IgD-negative memory B cell (primary cell): Measurements from ENCODE around the gene KAZN. TPM values are rescaled to one million over a fixed set of nuclear protein-coding genes. Genes with fewer than 3 reads are reported as not detected.
"Not testable (repeated sequence)": the region's sequence is repeated elsewhere in the genome, so short reads cannot be mapped to it uniquely, and the experiment has no call there.

Experiments
- H3K27ac Mint-ChIP-seq, 3 donors: one replicate each; pipeline ENCODE4 v1.8.0; 2020 to 2022; ENCODE audit warnings: mild to moderate bottlenecking in 3 of 3, mixed read lengths in 3 of 3, moderate library complexity in 1 of 3
- H3K27me3 Mint-ChIP-seq: one replicate; pipeline ENCODE4 v1.8.0; 2021; ENCODE audit warnings: mixed read lengths
- H3K36me3 Mint-ChIP-seq: one replicate; pipeline ENCODE4 v1.8.0; 2020; ENCODE audit warnings: mild to moderate bottlenecking, mixed read lengths
- H3K4me1 Mint-ChIP-seq, 3 donors: one replicate each; pipeline ENCODE4 v1.8.0; 2020 to 2022; ENCODE audit warnings: mixed read lengths in 3 of 3, mild to moderate bottlenecking in 1 of 3
- H3K4me3 Mint-ChIP-seq, 4 donors: one replicate each; pipeline ENCODE4 v1.8.0; 2020 to 2022; ENCODE audit warnings: mild to moderate bottlenecking in 4 of 4, mixed read lengths in 4 of 4, moderate library complexity in 3 of 4
- H3K9me3 Mint-ChIP-seq, 3 donors: one replicate each; pipeline ENCODE4 v1.8.0; 2020 to 2021; ENCODE audit warnings: mixed read lengths in 3 of 3, mild to moderate bottlenecking in 1 of 3
- polyA plus RNA-seq: library from polyadenylated mRNA; unstranded; fragments of 300-500 nt; fragmentation: Illumina TruSeq; gene quantifications from one replicate; pipeline ENCODE4 v1.2.3, GENCODE V29; 2021

Gene KAZN
- polyA plus RNA-seq, 1 donor from 2014 or later, result not detected

DNA sequence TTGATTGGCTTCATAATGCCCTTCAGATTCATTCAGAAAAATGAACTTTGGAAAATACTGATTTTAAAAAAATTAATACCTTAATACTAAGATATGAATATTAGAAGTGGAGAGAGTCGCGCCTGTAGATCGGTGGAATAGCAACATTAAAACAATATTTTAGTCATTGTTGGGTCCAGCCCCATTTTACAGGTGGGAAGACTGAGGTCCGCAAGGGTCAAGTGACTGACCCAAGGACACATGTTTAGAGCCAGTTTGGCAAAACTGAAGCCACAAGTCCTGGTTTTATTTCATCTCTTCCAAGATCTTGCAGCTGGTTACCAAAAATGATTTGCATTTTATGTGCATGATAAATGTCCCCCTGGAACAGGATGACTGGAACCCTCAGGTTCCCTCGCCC, 441.4 kb downstream of the KAZN start:
- no peaks in the 10 kb centered on the region for H3K36me3 Mint-ChIP-seq
- no peaks in the 10 kb centered on the region for H3K9me3 Mint-ChIP-seq
- no peaks in the 10 kb centered on the region for H3K4me1 Mint-ChIP-seq
- H3K27ac Mint-ChIP-seq, result no peak overlapping the region
- no peak overlapping the region for H3K4me3 Mint-ChIP-seq
- H3K27me3 Mint-ChIP-seq, result peaks cover 1% of the 10 kb centered on the region

DNA sequence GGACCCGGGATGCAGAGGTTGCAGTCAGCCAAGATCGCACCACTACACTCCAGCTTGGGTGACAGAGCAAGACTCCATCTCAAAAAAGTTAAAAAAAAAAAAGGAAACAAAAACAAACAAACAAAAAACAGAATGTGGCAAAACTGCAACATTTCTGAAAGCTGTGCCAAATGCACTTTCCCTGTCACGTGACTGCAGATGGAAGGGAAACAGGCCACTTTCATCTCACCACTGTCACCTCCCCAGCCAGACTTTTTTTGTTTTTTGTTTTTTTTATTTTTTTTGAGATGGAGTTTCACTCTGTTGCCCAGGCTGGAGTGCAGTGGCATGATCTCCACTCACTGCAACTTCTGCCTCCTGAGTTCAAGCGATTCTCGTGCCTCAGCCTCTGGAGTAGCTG, 442.2 kb downstream of the KAZN start:
- not testable (repeated sequence) for H3K9me3 Mint-ChIP-seq, H3K27me3 Mint-ChIP-seq

DNA sequence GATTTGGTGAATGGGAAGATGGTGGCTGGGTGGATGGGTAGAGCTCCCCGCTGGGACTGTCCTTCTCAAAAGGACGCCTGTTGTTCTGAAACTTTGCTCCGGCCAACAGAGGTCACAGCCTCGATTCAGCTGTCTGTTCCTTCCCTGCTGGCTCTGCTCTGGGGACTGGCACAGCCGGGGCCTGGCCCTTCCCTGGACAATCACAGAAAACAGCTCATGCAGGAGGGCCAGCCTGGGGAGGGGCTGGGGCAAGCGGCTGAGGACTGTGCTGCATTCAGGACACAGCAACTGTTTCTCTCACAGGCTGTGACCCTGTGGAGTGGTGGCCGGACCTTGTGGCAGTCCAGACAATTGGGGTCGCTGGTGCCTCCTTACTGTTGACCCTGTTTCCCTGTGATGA, 444.4 kb downstream of the KAZN start:
- Mint-ChIP-seq H3K4me1 (no peaks in the 10 kb centered on the region), H3K27ac (no peak overlapping the region), H3K4me3 (no peak overlapping the region), H3K27me3 (peaks cover 3% of the 10 kb centered on the region), H3K9me3 (no peaks in the 10 kb centered on the region), H3K36me3 (peaks cover 2% of the 10 kb centered on the region)

More for the DNA sequence above, 442.2 kb downstream of the KAZN start:
- H3K4me3 Mint-ChIP-seq, H3K27ac Mint-ChIP-seq, H3K4me1 Mint-ChIP-seq, H3K36me3 Mint-ChIP-seq: not testable (repeated sequence)

DNA sequence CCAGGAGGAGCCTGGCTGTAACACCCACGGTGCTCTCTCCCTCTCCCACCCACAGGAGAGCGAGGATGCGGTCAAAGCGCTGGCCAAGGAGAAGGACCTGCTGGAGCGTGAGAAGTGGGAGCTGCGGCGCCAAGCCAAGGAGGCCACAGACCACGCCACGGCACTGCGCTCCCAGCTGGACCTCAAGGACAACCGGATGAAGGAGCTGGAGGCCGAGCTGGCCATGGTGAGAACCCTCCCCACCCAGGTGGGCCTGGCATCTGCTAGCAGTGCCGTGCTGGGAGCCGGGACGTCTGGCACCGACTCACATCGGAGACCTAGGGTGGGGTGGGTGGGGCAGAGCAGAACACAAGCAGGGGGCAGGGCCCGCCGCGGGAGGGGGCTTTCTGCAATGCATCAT, 445.4 kb downstream of the KAZN start:
- Mint-ChIP-seq H3K36me3 (peaks cover 2% of the 10 kb centered on the region), H3K27ac (no peak overlapping the region), H3K9me3 (no peaks in the 10 kb centered on the region), H3K27me3 (peaks cover 3% of the 10 kb centered on the region), H3K4me1 (no peaks in the 10 kb centered on the region), H3K4me3 (no peak overlapping the region)

DNA sequence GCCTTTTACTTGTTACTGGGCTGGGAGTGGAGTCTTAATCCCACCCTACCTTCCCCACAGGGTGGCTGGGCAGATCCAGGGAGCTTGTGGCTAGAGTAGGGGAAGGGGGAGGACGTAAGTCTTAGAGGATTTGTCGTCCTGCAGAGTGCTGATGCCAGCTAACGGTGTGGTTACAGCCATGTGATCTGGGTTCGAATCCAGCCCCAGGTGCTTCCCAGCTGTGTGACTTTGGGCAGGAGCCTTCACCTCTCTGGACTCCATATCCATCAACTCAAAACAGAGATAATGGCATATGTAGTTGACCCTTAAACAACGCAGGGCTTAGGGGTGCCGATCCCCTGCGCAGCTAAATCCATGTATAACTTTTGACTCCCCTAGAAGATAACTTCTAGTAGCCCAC, 446.6 kb downstream of the KAZN start:
- Mint-ChIP-seq H3K27ac (no peak overlapping the region), H3K27me3 (peaks cover 3% of the 10 kb centered on the region), H3K36me3 (peaks cover 2% of the 10 kb centered on the region), H3K9me3 (no peaks in the 10 kb centered on the region), H3K4me1 (no peaks in the 10 kb centered on the region), H3K4me3 (no peak overlapping the region)

DNA sequence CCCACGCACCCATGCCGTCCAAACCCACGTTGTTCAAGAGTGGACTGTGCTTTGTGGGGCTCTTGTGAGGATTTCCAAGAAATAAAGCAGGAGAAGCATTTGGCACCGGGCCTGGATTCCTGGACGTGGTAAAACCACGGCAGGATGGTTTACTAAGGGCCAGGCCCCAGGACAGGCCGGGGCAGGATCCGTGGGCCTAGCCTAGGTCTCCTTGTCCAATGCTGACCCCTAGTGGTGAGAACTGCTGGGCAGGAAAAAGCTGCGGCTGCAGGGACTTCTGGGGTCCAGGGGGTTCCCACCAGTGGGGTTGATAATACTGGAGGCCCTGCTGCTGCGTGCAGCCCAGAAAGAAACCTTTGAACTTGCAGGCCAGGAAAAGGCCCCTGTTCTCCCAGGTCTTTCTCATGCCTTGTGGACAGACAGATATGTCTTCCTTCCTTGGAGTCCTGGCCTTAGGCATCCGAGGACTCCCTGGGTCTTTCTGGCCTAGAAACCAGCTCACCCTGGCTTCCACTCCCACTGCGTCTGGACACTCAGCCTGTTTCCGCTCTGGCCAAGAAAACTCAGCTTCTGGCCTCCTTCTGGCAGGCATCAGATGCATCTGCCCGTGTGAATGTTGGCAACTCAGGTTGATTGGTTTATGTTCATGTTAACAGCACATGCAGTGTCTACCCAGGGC, 448.1 kb downstream of the KAZN start:
- peaks cover 3% of the 10 kb centered on the region for H3K27me3 Mint-ChIP-seq
- no peaks in the 10 kb centered on the region for H3K9me3 Mint-ChIP-seq
- no peaks in the 10 kb centered on the region for H3K4me1 Mint-ChIP-seq
- H3K27ac Mint-ChIP-seq, result no peak overlapping the region
- H3K36me3 Mint-ChIP-seq, result peaks cover 2% of the 10 kb centered on the region
- no peak overlapping the region for H3K4me3 Mint-ChIP-seq

DNA sequence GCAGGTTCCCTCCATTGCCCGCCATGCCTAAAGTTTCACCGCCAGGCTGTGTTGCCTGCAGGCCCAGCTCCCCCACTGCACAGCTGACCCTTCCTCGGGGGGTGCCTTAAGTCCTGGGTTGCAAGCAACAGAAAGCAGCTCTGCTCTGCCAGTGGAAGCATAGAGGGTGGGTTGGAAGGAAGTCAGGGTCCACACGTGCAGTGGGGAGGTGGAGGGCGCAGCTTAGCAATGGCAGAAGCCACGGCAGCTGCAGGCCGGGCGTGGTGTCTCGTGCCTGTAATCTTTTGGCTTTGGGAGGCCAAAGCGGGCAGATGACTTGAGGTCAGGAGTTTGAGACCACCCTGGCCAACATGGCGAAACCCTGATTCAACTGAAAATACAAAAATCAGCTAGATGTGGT, 448.8 kb downstream of the KAZN start:
- peaks cover 0 to 6% (median 0%) of the 10 kb centered on the region in 3 donors for H3K9me3 Mint-ChIP-seq
- H3K36me3 Mint-ChIP-seq, result peaks cover 2% of the 10 kb centered on the region
- H3K27me3 Mint-ChIP-seq, result peaks cover 3% of the 10 kb centered on the region
- no peak overlapping the region for H3K4me3 Mint-ChIP-seq
- H3K4me1 Mint-ChIP-seq, result no peaks in the 10 kb centered on the region
- no peak overlapping the region for H3K27ac Mint-ChIP-seq

DNA sequence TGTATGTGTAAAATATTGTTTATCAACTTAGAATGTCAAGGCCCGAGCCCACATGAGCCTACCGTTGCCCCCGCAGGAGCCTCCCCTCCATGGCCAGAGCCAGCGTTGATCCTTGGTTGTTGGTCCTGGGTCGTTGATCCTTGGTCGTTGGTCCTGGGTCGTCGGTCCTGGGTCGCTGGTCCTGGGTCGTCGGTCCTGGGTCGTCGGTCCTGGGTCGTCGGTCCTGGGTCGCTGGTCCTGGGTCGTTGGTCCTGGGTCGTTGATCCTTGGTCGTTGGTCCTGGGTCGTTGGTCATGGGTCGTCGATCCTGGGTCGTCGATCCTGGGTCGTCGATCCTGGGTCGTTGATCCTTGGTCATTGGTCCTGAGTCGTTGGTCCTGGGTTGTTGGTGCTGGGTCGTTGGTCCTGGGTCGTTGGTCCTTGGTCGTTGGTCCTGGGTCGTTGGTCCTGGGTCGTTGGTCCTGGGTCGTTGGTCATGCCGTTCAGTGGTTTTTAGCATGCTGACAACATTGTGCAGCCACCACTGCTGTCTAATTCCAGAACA, 450.0 kb downstream of the KAZN start:
- Mint-ChIP-seq H3K4me3 (no peak overlapping the region), H3K27me3 (peaks cover 3% of the 10 kb centered on the region), H3K4me1 (no peaks in the 10 kb centered on the region)

DNA sequence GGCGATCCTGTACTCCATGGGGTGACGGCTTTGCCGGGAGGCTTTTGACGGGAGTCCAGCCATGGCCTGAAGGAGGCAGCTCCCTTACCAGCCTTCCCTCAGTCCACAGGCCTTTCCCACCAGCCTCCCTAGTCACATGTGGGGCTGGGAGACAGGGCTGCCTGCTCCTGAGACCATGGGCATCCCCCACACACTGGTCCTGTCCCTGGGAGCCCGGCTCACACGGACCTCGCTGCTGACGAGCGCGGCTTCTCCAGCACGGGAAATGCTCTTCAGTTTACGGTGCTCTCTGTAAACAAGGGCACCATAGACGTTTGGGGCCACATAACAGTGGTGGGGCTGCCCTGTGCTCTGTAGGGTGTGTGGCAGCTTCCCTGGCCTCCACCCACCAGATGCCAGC, 450.6 kb downstream of the KAZN start:
- H3K4me1 Mint-ChIP-seq, result no peaks in the 10 kb centered on the region
- peaks cover 2% of the 10 kb centered on the region for H3K27me3 Mint-ChIP-seq
- peaks cover 0 to 10% (median 3%) of the 10 kb centered on the region in 3 donors for H3K9me3 Mint-ChIP-seq
- no peak overlapping the region for H3K27ac Mint-ChIP-seq
- peaks cover 4% of the 10 kb centered on the region for H3K36me3 Mint-ChIP-seq
- H3K4me3 Mint-ChIP-seq, result no peak overlapping the region

More for the DNA sequence above, 450.0 kb downstream of the KAZN start:
- Mint-ChIP-seq H3K36me3 (peaks cover 4% of the 10 kb centered on the region), H3K27ac (no peak overlapping the region), H3K9me3 (peaks cover 0 to 10% (median 3%) of the 10 kb centered on the region in 3 donors)

DNA sequence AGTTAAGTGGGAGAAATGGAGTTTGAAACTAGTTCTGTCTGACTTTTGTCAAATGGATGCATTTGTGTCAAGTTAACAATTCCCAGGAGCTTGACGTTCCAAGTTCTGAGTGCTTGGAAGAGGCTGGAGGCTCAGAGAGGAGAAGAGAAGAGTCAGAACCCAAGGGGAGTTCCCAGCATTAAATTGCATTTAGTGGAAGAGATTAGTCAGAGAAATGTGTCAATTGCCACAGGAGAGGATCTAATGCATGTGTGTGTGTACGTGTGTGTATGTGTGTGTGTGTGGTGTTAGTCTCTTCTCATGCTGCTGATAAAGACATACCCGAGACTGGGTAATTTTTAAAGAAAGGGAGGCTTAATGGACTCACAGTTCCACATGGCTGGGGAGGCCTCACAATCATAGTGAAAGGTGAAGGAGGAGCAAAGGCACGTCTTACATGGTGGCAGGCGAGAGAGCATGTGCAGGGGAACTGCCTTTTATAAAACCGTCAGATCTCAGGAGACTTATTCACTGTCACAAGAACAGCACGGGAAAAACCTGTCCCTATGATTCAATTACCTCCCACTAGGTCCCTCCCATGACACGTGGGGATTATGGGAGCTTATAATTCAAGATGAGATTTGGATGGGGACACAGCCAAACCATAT, 453.5 kb downstream of the KAZN start:
- no peaks in the 10 kb centered on the region for H3K4me1 Mint-ChIP-seq
- H3K4me3 Mint-ChIP-seq, result no peak overlapping the region
- H3K27ac Mint-ChIP-seq, result no peak overlapping the region

DNA sequence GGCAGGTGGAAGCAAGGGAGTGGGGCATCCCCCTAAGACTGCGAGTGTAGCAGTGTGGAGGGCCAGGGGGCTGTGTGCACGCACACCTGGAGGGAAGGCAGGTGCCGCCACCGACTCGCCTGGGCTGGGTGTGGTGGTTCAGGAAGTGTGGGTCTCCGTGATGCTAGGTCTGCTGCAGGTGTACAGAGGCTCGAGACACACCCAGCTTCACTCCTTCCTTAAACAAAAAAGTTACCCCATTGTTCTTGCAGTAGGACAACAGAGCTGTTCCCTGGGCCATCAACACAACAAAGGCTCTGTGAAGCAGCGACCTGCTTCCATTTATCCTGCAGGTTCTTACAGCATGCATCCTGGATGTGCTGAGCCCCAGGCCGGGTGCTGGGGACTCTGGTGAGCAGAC, 454.7 kb downstream of the KAZN start:
- Mint-ChIP-seq H3K36me3 (peaks cover 1% of the 10 kb centered on the region), H3K4me3 (no peak overlapping the region), H3K27me3 (no peaks in the 10 kb centered on the region), H3K9me3 (peaks cover 0 to 10% (median 3%) of the 10 kb centered on the region in 3 donors), H3K4me1 (no peaks in the 10 kb centered on the region), H3K27ac (no peak overlapping the region)

More for the DNA sequence above, 453.5 kb downstream of the KAZN start:
- peaks cover 0 to 10% (median 3%) of the 10 kb centered on the region in 3 donors for H3K9me3 Mint-ChIP-seq
- peaks cover 1% of the 10 kb centered on the region for H3K36me3 Mint-ChIP-seq
- peaks cover 2% of the 10 kb centered on the region for H3K27me3 Mint-ChIP-seq

DNA sequence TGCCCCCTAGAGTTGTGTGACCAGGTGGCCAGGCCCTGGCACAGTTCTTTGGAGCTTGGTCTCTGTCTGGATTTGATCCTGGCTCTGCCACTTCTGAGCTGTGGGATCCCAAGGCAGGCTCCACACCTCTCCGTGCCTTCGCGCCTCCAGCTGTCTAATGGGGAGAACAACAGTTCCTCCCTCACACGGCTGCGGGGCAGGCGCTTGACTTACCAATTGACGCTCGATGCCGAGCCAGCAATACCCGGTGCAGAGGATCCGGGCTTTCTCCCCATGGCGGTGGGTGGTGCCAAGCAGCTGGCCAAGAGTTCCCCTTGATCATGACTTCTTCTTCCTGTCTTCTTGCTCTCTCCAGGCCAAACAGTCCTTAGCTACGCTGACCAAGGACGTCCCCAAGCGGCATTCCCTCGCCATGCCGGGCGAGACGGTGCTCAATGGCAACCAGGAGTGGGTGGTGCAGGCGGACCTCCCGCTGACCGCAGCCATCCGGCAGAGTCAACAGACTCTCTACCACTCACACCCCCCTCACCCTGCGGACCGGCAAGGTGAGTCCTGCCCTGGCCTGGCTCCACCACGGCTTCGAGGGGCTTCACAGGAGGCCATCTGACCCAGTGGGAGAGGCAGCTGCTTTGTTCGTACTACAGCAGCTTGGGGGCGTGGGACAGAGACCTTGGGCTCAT, 457.4 kb downstream of the KAZN start:
- Mint-ChIP-seq H3K9me3 (peaks cover 0 to 10% (median 3%) of the 10 kb centered on the region in 3 donors), H3K27me3 (no peaks in the 10 kb centered on the region), H3K36me3 (peaks cover 1% of the 10 kb centered on the region), H3K4me3 (no peak overlapping the region), H3K27ac (no peak overlapping the region), H3K4me1 (no peaks in the 10 kb centered on the region)

DNA sequence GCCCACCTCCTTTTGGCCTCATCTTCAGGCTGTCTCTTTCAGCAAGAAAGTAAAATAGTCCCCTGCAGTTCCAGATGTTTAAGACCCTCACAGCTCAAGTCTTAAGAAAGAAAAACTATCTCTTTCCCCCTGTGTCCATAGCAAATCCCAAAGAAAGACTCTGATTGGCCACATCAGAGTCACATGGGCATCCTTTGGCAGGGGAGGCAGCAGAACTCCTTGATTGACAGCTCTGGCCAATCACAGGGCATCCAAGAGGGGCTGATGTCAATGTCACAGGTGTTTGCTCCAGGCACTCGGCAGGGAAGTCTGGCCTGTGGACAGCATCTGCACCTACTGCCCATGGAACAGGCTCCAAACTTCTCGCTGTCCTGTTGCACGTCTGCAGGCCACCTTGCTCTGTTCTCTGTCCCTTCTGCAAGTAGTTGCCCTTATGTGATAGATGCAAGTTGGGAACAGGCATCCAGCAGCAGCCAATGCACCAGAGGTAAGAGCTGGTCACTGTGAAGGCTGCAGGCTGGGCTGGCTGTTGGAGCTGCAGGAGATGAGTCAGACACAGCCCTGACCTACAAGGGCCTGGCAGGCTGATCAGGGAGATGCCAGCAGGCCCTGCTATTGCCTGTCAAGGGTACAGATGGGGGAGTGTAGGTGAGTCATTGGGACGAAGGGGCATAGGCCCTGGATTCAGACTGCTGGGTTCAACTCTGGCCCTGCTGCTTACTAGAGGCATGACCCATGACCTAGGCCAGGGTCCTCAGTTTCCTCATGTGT, 458.2 kb downstream of the KAZN start:
- peaks cover 0 to 9% (median 3%) of the 10 kb centered on the region in 3 donors for H3K9me3 Mint-ChIP-seq
- H3K27me3 Mint-ChIP-seq, result no peaks in the 10 kb centered on the region
- H3K4me3 Mint-ChIP-seq, result no peak overlapping the region
- H3K36me3 Mint-ChIP-seq, result peaks cover 1% of the 10 kb centered on the region
- H3K4me1 Mint-ChIP-seq, result no peaks in the 10 kb centered on the region
- H3K27ac Mint-ChIP-seq, result no peak overlapping the region

DNA sequence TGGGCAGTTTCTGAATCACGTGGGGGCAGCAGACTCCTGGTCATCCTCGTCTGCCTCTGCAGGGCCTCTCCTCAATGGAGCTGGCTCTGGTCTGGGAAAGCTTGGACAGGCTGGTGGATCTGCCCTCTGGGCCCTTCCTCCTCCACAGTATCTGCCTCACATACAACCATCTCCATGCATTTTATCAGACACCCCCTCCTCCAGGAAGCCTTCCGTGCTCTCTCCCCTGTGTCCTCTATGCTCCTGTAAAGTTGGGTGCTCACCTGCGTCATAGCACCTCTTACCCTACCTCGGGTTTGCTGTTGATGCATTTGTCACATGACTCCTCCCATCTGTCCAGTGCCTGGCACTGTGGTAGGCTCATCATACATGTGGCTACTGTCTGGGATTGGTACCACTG, 459.3 kb downstream of the KAZN start:
- Mint-ChIP-seq H3K4me1 (no peaks in the 10 kb centered on the region), H3K36me3 (peaks cover 1% of the 10 kb centered on the region), H3K9me3 (peaks cover 2 to 4% (median 3%) of the 10 kb centered on the region in 3 donors), H3K4me3 (no peak overlapping the region), H3K27me3 (no peaks in the 10 kb centered on the region), H3K27ac (no peak overlapping the region)

DNA sequence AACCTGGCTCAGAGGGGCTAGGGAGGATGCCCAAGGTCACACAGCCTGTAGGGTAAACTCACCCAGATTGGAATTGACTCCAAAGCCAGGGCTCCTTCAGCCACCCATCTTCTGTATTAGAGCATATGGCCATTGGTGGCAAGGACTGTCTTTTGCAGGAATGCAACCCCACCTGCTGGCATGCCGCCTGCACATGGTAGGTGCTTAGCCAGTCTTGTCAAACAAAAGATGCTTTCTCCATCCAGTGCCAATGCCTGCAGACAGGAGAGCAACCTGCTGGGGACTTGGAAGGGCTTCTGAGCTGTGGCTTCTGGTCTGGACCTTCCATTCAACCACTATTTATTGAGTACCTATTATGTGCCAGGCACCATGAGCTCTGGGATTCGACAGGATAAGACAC, 459.8 kb downstream of the KAZN start:
- H3K4me3 Mint-ChIP-seq, result no peak overlapping the region
- no peaks in the 10 kb centered on the region for H3K27me3 Mint-ChIP-seq
- peaks cover 2 to 4% (median 3%) of the 10 kb centered on the region in 3 donors for H3K9me3 Mint-ChIP-seq
- no peak overlapping the region for H3K27ac Mint-ChIP-seq
- H3K4me1 Mint-ChIP-seq, result no peaks in the 10 kb centered on the region
- peaks cover under 1% of the 10 kb centered on the region for H3K36me3 Mint-ChIP-seq
